GM21515 (cell line): ENCODE measurements around the gene LUM.
A peak's percentile ranks its signal among the peaks of the same experiment; 100 is the strongest.
"Not testable (repeated sequence)": the region's sequence is repeated elsewhere in the genome, so short reads cannot be mapped to it uniquely, and the experiment has no call there.

Source experiments
- ATAC-seq: cut with Tn5 transposase; IDR thresholded peaks from one replicate; pipeline ENCODE4 v1.9.1; 2021; ENCODE audit not compliant: unreplicated experiment

Gene LUM

DNA sequence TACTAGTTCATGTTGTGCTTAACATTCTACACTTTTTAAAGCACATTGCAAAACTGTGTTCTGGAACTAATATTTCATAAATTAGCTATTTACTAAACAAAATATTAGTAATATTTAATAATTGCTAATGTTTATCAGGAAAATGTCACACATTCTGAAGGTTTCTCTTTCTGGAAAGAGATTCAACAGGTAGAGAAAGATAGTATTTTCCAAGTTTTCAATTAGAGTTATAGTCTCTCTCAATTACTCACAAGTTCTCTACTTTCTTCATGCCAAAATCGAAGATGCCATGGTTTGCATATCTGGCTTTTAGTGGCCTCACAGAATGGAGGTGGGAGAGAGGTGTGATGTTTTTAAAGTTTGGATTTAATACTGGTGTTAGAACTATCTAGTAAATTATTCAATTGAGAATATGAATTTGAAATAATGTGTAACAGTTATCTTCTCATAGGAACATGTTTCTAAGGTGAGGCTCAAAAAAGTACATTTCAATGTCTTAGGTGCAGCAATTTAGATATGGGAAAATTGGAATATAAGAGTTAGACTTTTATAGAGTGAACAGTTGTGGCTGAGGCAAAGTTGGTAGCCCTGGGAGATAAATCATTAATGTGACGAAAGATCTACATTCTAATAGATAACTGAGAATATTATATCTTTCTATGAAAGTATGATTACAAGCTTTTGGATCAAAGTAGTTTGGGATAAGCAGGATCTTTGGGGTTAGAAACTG, 1.5 kb downstream of the LUM start:
- no peak for ATAC-seq

DNA sequence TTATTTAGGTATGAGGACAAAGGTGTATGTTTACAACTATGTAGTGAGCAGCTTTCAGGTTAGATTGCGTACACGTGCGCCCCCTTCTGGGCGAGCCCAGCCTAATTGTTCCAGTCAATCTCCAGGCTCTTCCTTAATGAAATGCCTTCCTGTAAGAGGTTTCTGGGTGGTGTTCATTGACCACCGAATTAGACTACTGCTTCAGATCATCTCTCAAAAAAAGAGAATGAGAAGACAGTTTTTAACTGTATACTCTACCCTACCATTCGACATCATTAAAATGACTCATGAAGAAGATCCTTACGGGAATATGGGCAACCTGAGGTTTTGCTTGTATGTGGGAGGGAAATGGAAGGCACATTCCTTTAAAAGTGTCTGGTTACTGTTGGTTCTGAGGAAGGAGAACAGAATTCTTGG, 2.1 kb downstream of the LUM start:
- peak; percentile 82 for ATAC-seq

DNA sequence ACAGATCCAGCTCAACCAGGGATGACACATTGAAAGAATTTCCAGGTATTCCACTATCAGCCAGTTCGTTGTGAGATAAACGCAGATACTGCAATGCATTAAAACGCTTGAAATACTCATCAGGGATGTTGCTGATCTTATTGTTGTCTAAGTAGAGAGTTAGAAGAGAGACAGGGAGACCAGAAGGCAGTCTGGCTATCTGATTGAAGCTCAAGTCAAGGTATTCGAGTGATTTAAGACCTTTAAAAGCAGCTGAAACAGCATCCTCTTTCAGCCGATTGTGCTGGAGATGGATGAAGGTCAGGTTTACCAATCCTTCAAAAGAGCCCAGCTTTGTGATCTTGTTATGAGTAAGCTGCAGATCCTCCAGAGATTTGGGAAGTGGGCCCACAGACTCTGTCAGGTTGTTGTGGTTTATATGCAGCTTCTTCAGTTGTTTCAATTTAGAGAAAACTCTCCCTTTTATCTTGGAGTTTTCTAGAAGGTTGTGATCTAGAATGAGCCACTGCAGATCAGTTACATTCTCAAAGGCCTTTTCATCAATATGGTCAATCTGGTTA, 3.0 kb downstream of the LUM start:
- no peak for ATAC-seq

DNA sequence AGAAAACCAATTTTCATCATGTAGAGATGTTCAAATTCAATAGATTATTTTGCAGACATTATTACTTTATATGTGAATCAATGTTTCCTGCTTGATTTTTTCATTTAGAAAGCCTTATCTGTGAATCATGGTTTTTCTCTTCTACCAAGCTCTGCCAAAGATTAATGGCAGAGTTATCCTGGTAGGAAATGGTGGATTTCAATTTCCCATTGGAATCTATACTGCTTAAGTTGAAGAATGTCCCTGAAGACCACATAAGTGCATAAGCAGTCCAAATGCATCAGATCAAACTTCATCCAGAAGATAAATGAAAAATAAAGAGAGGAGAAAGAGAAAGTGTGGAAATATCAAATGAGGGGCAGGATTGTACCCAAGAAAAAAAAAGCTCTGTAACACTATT, 5.0 kb downstream of the LUM start:
- no peak for ATAC-seq

DNA sequence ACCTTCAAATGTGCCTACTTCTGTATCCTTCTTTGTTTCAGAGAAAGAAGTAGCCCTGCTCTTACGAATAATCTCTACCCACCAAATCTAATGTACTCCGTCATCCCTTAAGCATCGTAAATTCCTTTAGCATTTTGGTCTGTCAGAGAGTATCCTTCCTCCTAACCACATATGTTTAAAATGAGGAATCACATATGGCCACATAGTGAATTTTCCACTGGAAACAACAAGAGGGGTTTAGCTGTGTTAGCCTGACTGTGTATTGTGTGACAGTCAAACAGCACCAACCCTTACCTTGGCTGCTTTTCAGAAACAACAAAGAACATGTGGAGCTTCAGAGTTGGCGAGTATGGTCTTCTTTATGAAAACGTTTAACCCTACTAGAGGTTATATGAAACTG, 5.5 kb downstream of the LUM start:
- ATAC-seq = no peak

DNA sequence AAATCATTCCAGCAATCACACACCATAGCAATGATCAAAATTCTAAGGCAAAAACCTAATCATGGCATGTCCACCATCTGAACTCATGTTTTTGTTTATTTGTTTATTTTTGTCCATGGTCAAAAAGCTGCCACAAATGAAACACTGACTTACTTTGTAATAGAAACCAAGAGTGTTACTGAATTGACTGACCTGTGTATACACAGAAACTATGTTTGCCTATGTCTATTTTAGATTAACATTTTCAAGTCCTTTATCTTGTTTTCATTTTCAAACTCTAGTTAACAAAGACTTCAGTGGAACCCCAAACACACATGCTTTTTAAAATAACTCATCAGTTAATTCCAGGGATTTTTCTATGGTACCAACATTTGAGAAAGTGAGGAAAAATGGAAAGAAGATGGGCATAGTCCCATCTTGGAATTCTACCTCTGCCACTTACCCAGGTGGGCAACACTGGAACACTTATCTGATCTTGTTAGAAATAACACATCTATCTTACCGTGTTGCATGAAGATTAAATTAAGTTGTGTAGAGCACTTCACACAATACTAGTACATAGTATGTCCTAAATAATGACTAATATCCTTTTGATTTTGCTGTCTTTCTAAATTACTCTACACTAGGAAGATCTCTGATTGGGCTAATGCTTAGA, 6.4 kb downstream of the LUM start:
- ATAC-seq = peak; percentile 60

DNA sequence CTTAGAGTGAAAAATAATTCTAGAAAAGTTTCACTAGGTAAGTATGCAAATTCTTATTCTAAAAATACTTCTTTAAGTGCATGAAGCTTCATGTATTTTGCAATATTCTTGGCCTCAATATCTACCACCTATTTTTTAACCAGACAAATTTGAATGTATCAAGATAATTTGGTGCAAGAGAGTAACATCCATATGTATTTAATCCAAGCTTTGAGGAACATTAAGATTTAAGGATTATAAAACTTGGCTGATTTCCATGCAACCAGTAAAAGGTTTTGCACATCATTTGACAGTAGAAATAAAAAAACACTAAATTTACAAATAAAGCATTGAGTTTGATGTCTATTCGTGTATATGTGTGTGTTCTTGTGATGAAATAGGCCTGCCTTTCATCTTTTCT, 7.7 kb downstream of the LUM start:
- no peak for ATAC-seq

DNA sequence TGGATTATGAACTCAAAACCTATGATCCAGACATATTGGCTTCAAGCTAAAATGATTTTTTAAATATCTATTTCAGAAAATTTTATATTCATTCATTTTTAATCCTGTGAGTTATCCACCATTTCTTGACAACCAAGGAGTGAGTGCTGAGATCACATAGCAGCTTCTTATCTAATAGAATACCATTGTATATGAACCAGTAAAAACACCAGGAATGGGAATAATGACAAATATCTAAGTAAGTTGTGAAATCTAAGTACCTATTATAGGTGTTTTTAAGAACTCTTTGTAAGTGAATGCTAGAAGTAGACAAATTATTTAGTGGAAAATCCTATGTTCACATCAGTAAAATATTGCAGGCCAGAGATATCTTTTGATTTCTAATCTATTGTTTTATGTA, 8.2 kb downstream of the LUM start:
- ATAC-seq = no peak

DNA sequence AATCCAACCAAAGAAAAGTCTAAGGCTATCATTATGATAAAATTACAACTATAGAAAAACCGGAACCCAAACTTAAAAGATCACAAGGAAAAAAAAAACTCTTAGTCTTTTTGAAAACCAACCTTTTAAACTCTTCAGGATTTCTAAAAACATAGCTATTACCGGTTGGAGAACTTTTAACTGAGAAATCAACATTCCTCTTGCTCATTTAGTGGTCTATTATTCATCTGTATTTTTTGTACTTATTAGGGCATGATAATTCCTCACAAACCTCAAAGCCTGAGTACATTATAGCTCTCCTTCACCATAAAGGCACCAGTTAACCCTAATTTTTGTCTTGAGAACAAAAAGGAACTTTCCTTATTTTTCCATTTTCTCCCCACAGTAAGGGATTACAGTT, 10.4 kb downstream of the LUM start:
- no peak for ATAC-seq

DNA sequence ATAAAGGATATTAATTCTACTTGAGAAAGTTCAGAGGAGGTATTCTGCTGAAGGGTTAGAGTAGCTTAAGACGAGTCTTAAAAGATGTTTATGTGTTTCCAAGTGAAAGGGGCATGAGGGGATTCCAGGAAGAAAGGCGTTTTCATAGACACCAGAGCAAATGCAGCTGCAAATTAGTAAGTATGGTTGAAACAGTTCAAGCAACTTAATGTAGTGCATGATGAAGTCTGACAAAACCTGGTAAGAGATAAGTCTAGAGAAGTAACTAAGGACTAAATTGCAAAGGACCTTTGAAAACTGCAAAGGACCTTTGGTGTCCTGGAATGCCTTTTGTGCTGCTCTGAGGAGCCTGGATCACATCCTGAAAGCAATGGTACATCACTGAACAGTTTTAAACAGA, 11.5 kb downstream of the LUM start:
- no peak for ATAC-seq

DNA sequence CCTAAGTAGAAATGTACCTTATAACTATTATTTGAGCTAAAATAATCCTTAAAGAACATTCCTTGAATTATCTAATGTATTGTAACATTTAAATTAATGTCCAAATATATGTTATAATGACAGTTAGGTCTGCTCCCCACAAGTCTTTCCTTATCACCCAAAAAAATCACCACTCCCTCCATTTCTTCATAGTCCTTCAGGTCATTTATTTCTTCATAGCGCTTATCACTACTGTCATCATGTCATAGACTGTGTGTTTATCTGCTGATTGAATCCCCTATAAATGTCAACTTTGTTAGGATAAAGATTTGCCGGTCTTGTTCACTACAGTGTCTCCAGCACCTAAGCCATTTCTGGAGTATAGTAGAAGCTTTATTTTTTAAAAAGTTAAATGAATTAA, 12.0 kb downstream of the LUM start:
- no peak for ATAC-seq

DNA sequence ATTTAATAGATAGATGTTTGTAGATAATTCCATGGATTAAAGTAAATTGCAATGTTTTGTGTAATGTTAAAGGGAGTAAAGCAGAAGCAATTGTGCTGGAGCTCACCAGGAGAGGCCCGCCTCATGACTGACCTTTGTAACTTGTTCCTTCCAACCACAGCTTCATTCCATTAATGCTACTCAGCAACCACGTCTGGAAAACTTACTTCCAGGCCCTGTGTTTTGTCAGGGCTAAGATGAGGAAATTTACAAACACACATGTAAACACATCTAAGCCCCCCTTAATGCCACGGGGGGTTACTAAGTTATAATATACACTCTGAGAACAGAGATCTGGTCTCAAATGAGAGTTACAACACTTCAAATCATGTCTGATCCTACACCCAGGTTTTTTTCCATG, 12.4 kb downstream of the LUM start:
- ATAC-seq = no peak

DNA sequence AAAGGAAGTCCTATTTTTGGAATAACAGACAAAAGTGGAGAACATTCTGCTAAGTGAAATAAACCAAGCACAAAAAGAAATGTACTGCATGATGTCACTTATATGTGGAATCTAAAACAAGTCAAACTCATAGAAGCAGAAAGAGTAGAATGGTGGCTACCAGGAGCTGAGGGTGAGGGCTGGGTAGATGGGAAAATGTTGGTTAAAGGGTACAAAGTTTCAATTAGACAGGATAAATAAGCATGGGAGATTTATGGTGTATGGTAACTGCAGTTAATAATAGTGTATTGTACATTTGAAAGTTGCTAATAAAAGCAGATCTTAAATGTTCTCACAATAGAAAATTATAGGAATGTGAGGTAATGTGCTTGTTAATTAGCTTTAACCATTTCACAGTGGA, 12.8 kb downstream of the LUM start:
- no peak for ATAC-seq

DNA sequence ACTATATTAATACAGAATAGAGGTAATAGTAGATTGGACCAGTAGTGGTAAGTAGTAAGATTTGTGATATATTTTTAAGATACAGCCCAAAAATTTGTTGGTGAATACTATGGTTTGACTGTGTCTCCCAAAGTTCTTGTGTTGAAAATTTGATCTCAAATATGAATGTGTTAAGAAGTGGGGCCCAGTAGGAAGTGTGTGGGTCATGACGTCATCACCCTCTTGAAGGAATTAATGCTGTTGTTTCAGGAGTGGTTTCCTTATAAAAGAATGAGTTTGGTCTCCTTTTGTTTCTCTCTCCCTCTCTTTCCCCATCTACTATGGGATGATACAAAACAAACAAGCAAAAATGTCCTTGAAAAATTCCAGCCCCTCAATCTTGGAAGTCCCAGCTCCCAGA, 16.3 kb downstream of the LUM start:
- ATAC-seq = no peak

DNA sequence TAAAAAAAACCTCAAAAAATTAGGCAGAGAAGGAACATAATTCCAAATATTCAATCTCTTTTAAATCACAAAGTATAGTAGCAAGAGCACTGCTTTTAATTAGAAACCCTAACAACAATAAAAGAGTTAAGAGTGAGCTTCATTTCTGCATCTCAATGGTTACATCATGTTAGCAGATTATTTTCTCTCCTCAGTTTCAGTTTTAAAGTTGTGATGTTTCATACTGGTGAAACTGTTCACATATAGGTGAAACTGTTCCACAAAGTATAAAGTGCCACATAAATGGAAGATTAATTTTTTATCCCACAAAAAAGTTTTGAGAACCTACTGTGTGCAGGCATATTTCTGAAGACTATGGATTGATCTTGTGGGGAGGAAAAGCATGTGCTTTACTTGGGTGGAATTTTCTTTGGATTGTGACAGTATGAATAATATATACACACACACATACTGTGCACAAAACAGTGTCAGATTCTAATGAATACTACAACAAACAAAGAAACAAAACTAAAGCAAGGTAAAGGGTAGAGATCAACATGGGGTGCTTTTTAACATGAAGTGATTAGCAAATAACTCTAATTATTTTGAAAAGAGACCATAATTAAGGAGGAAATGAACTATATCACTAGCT, 17.1 kb downstream of the LUM start:
- no peak for ATAC-seq

DNA sequence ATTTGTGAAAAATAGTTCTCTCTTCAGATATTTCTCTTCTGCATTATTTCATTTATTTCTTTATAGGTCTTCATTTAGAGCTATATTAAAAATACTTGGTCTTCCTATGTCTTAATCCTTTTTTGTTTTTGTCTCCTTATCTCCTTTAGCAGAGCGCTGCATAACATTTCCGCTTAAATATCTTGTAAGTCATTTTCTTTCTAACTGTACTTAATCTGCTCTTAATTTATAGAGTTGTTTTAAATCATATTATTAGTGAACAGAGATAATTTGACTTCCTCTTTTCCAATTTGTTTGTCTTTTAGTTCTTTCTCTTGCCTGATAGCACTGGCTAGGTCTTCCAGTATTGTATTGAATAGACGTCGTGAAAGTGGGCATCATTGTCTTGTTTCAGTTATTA, 18.0 kb downstream of the LUM start:
- no peak for ATAC-seq

DNA sequence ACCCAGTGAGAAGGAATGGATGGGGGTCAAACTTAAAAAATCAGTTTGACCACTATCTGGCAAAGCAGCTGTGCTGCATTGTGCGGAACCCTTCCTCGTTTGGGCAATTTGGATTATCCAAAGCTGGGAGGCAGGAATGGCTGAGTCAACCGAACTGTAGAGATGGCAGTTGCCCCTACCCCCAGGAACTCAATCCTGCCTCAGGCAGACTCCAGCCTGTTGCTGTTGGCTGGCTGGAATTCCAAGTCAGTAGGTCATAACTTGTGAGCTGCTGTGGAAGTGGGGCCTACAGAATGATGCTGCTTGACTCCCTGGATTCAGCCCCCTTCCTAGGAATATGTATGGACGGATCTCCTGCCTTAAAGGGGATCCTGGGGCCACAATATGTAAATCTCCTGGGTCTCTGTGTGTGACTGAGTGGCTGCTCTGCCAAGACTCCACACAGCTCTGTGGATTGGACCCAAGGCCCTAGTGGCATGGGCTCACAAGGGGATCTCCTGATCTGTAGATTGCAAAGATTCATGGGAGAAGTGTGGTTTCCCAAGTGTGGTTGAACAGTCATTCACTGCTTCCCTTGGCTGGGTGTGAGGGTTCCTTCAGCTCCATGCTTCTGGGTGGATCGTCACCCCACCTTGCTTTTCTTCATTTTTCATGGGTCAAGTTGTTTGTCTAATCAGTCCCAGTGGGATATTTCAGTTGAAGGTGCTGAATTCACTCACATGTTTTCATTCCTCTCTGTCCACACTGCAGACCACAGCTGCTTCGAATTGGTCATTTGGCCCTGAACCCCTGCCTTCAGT, 19.2 kb downstream of the LUM start:
- ATAC-seq = no peak

DNA sequence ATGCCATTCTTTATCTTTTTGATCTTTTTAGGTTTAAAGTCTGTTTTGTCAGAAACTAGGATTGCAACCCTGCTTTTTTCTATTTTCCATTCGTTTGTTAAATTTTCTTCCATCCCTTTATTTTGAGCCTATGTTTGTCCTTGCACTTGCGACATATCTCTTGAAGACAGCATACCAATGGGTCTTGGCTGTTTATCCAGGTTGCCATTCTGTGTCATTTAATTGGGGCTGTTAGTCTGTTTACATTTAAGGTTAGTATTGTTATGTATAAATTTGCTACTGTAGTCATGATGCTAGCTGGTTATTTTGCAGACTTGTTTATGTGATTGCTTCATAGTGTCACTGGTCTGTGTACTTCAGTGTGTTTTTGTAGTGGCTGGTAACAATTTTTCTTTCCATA, 21.3 kb downstream of the LUM start:
- not testable (repeated sequence) for ATAC-seq

DNA sequence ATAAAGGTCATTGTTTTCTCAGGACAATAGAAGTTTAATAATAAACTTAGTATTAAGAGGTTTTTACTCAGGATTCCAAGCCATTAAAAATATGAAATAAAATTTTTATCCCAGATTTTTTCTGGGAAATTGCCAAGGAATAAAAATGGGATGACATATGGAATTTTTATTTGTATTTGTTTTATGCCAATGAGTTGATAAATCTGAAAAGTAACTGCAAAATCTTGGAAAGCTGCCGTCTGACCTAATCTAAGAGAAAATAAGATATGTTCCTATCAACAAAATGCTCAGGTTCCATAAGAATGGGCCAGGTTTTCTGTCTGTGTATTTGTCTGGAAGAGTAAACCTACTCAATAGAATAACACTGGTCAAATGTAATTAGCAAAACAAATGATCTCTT, 31.3 kb downstream of the LUM start:
- ATAC-seq = no peak

DNA sequence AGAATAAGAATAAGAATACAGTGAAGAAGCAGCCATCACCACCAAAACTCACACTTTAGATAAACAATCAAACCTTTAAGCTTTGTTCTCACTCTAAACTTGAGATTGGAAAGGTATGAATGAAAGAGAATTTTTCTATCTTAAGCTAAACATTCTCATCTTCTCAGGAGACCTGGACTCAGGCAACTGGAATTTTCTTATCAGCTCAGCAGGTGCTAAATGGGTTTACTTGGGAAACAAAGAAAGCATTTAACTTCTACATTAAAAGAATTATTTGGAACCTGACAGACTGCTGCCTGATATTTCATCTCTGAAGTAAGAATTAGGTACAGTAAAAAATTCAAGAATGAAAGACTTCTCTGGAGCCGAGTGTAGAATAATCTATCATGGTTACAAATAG, 32.8 kb downstream of the LUM start:
- ATAC-seq = no peak

DNA sequence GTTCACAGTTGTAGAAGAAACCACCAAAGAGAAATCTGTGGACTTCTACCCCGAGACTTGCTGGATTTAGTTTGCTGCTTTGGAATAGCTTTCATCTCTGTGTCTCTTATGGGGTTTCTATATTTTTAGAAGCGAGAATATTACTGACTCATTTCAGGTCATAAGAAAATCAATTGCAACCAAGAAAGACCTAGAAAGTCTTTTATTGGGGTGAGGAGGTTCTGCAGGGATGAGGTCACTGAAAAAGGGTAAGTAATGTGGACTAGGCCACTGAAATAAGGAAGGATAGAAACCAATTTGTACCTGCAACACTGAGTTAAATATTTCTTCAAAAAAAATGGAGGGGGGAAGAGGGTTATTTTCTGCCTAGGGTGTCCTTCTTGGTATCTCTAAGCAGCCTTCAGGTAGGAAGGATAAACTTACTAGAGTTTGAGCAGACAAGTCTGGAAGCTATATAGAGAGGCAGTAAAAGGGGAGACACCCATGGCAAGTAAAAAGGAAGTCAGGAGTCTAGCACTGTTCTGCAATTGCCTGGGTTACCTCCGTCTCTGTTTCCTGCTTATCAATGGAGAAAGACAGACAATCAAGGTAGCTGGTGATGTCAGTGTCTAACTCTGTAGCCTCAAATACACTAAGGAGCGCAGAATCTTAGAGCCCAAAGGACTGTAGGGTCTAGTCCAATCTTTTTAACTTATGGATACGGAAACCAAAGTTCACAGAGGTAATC, 33.9 kb downstream of the LUM start:
- no peak for ATAC-seq
